Suprapubic skin (tissue), 4 donors: ENCODE data around the gene TBC1D13. TPM values are rescaled to one million over a fixed set of nuclear protein-coding genes. Genes with fewer than 3 reads are reported as not detected.

Experiments used
- total RNA-seq, 4 donors: library from RNA; depleted of rRNA; stranded (reverse); fragments of >200 nt; gene quantifications; one replicate each; pipeline ENCODE4 v1.1.0, GENCODE V29; 2016

The TBC1D13 gene
- total RNA-seq, 4 donors from 2014 or later: 11.9 to 27.8 (median 20.0) TPM

Other genes starting within 250 kb of the TBC1D13 start
- gene SPTAN1, start 234.7 kb upstream of the TBC1D13 start, total RNA-seq: 100 to 1,000 TPM; 251 to 476 (median 354) TPM
- 10 to 100 TPM; 43.5 to 52.4 (median 45.8) TPM for gene DYNC2I2, start 130.4 kb upstream of the TBC1D13 start, total RNA-seq
- 100 to 1,000 TPM; 101 to 166 (median 161) TPM for gene SET, start 98.0 kb upstream of the TBC1D13 start, total RNA-seq
- gene PKN3, start 84.8 kb upstream of the TBC1D13 start, total RNA-seq: 1 to 10 TPM; 3.4 to 6.0 (median 4.4) TPM
- 10 to 100 TPM; 31.5 to 90.5 (median 75.0) TPM for gene ZDHHC12, start 63.1 kb upstream of the TBC1D13 start, total RNA-seq
- 10 to 100 TPM; 53.7 to 75.3 (median 67.7) TPM for gene ZER1, start 15.3 kb upstream of the TBC1D13 start, total RNA-seq
- 10 to 100 TPM; 11.5 to 34.0 (median 21.6) TPM for gene ENDOG, start 31.2 kb downstream of the TBC1D13 start, total RNA-seq
- gene SPOUT1, start 42.5 kb downstream of the TBC1D13 start, total RNA-seq: 10 to 100 TPM; 44.2 to 97.4 (median 79.4) TPM
- 10 to 100 TPM; 10.6 to 17.1 (median 14.6) TPM for gene KYAT1, start 94.7 kb downstream of the TBC1D13 start, total RNA-seq
- 100 to 1,000 TPM in 3 of 4 donors, 10 to 100 TPM in 1; 77.3 to 127 (median 108) TPM for gene LRRC8A, start 94.9 kb downstream of the TBC1D13 start, total RNA-seq
- gene PHYHD1, start 133.7 kb downstream of the TBC1D13 start, total RNA-seq: 10 to 100 TPM; 39.1 to 73.5 (median 49.5) TPM
- gene DOLK, start 160.3 kb downstream of the TBC1D13 start, total RNA-seq: 10 to 100 TPM in 3 of 4 donors, 1 to 10 TPM in 1; 5.2 to 12.7 (median 10.8) TPM
- 100 to 1,000 TPM in 1 of 4 donors, 10 to 100 TPM in 3; 53.6 to 104 (median 60.6) TPM for gene NUP188, start 160.4 kb downstream of the TBC1D13 start, total RNA-seq
- gene SH3GLB2, start 241.1 kb downstream of the TBC1D13 start, total RNA-seq: 100 to 1,000 TPM; 193 to 331 (median 258) TPM
- gene MIGA2, start 249.4 kb downstream of the TBC1D13 start, total RNA-seq: 10 to 100 TPM; 28.3 to 44.3 (median 39.7) TPM